Panc1 (cell line): Measurements from ENCODE around the gene HS3ST5.

Experiments used
- POLR2AphosphoS5 ChIP-seq: IDR thresholded peaks from 2 replicates; pipeline ENCODE4 v1.6.1; 2012; ENCODE audit warnings: mild to moderate bottlenecking, low read depth, low read length, moderate library complexity
- TF ChIP-seq, protein P1 (sequence below): fragments of 450-650 bp; IDR thresholded peaks from 2 replicates; pipeline ENCODE4 v1.5.1; 2017; ENCODE audit warnings: mild to moderate bottlenecking

DNA sequence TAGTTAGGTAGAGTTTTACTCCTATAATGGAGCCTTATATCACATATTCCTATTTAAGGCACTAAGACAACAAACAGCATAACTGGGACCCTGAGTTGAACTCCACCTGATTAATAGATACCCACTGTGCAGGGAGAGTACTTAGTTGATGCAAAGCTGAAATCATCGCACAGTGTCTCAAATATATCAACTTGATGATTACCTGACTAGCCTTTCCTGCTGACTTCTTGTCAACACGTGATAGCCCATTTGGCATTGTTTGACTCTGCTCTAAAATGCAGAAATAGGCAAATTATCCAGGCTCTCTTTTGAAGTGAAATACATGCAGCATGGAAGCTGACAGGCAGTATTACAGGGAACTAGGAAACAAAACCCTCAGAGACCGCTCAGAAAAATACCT, 217.2 kb downstream of the HS3ST5 start:
- TF ChIP-seq, protein P1, sequence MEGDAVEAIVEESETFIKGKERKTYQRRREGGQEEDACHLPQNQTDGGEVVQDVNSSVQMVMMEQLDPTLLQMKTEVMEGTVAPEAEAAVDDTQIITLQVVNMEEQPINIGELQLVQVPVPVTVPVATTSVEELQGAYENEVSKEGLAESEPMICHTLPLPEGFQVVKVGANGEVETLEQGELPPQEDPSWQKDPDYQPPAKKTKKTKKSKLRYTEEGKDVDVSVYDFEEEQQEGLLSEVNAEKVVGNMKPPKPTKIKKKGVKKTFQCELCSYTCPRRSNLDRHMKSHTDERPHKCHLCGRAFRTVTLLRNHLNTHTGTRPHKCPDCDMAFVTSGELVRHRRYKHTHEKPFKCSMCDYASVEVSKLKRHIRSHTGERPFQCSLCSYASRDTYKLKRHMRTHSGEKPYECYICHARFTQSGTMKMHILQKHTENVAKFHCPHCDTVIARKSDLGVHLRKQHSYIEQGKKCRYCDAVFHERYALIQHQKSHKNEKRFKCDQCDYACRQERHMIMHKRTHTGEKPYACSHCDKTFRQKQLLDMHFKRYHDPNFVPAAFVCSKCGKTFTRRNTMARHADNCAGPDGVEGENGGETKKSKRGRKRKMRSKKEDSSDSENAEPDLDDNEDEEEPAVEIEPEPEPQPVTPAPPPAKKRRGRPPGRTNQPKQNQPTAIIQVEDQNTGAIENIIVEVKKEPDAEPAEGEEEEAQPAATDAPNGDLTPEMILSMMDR, result no peak
- no peak for TF ChIP-seq POLR2AphosphoS5
